A673 (cell line): Measurements from ENCODE around the gene PRM3. TPM values are rescaled to one million over a fixed set of nuclear protein-coding genes. Genes with fewer than 3 reads are reported as not detected.

Experiments used
- BruUV-seq: library from RNA; stranded (reverse); fragments of 400-500 nt; replicated peaks from 2 replicates; lab custom pipeline; 2021; lab: Mats Ljungman, UMichigan
- CTCF ChIA-PET: fragments of 300-600 bp; sonication (Branson Sonifier 250); formaldehyde crosslinking; loops from one replicate; lab custom pipeline; 2022; ENCODE audit warnings: antibody characterized with exemption; lab: Charles Lee
- POLR2A ChIA-PET: fragments of 300-600 bp; sonication (Branson Sonifier 250); formaldehyde crosslinking; loops from one replicate; lab custom pipeline; 2022; ENCODE audit warnings: antibody characterized with exemption; ENCODE audit not compliant: low non-redundant PET; lab: Charles Lee
- DNase-seq: peaks from one replicate; pipeline ENCODE4 v3.0.0-alpha.2; 2015; ENCODE audit warnings: low spot score
- H3K27ac ChIP-seq: fragments of 200-600 bp; sonication (generic); 2 replicates; pipeline ENCODE4 v1.5.1; 2016; ENCODE audit warnings: mixed run types, low read depth, mild to moderate bottlenecking, mixed read lengths, antibody characterized with exemption, low read length; ENCODE audit not compliant: poor library complexity, severe bottlenecking
- H3K27me3 ChIP-seq: fragments of 200-600 bp; sonication (generic); replicated peaks from 2 replicates; pipeline ENCODE4 v1.6.1; 2017; ENCODE audit warnings: mixed run types, low read depth, mild to moderate bottlenecking, mixed read lengths, antibody characterized with exemption, low read length; ENCODE audit not compliant: insufficient read depth, poor library complexity
- H3K36me3 ChIP-seq: fragments of 200-600 bp; sonication (generic); 2 replicates; pipeline ENCODE4 v1.6.1; 2016; ENCODE audit warnings: mixed run types, mild to moderate bottlenecking, mixed read lengths, antibody characterized with exemption, low read length; ENCODE audit not compliant: insufficient read depth, poor library complexity, severe bottlenecking
- H3K4me1 ChIP-seq: fragments of 200-600 bp; sonication (generic); 2 replicates; pipeline ENCODE4 v1.6.1; 2017; ENCODE audit warnings: mixed run types, mild to moderate bottlenecking, mixed read lengths, antibody characterized with exemption, low read length; ENCODE audit not compliant: insufficient read depth, poor library complexity, severe bottlenecking
- H3K4me3 ChIP-seq: fragments of 200-600 bp; sonication (generic); 2 replicates; pipeline ENCODE4 v1.5.1; 2016; ENCODE audit warnings: low read depth, mixed run types, mild to moderate bottlenecking, mixed read lengths, low read length; ENCODE audit not compliant: poor library complexity, severe bottlenecking
- H3K9me3 ChIP-seq: fragments of 200-600 bp; sonication (generic); 2 replicates; pipeline ENCODE4 v1.6.1; 2016; ENCODE audit warnings: mixed run types, low read depth, mild to moderate bottlenecking, mixed read lengths, antibody characterized with exemption, low read length; ENCODE audit not compliant: poor library complexity, severe bottlenecking
- CTCF ChIP-seq: fragments of 300-800, 200-600 bp; sonication (generic); conservative IDR thresholded peaks from 2 replicates; pipeline ENCODE4 v1.5.1; 2017; ENCODE audit warnings: low read depth, mild to moderate bottlenecking, antibody characterized with exemption, low read length, moderate library complexity, mixed read lengths
- EZH2 ChIP-seq: fragments of 200-600 bp; sonication (generic); IDR thresholded peaks from 2 replicates; pipeline ENCODE4 v1.6.1; 2017; ENCODE audit warnings: borderline replicate concordance, low read depth, mild to moderate bottlenecking, mixed read lengths, antibody characterized with exemption, low read length; ENCODE audit not compliant: poor library complexity, severe bottlenecking
- intact Hi-C: fragments of 100-400 bp; cut with micrococcal nuclease; formaldehyde crosslinking; loops from one replicate; pipeline ENCODE4 v1.10.0; 2022; ENCODE audit not compliant: unreplicated experiment
- total RNA-seq: library from RNA; stranded (reverse); gene quantifications from 2 replicates; pipeline ENCODE4 v1.2.3, GENCODE V29; 2021

Gene PRM3
- total RNA-seq, 1 experiment from 2014 or later = not detected

- H3K36me3 ChIP-seq = no peaks in the 10 kb centered on the region
- no peak for DNase-seq
- H3K4me1 ChIP-seq = no peaks in the 10 kb centered on the region
- no peaks in the 10 kb centered on the region for H3K27me3 ChIP-seq
- no TSS peak for BruUV-seq
- no peaks in the 10 kb centered on the region for H3K9me3 ChIP-seq
- H3K27ac ChIP-seq = no peak overlapping the region
- CTCF ChIA-PET = interaction anchor here (0.8 kb wide), 1 partner anchor 9 kb away, joined by 3 read pairs; no protein-coding TSS in a partner anchor
- intact Hi-C loops = no loop called here
- TF ChIP-seq EZH2 (no peak), CTCF (no peak)
- POLR2A ChIA-PET = no interaction called here
- no peak overlapping the region for H3K4me3 ChIP-seq
Measured at GRCh38 chr16:11263737-11264136, 9.7 kb downstream of the PRM3 start.

GRCh38 chr16:11262915-11263314 lies 10.5 kb downstream of the PRM3 start:
- TF ChIP-seq EZH2 = no peak
- TF ChIP-seq CTCF = no peak
- H3K27ac ChIP-seq = no peak overlapping the region
- no peaks in the 10 kb centered on the region for H3K4me1 ChIP-seq
- no peak for DNase-seq
- intact Hi-C loops = no loop called here
- no peaks in the 10 kb centered on the region for H3K27me3 ChIP-seq
- ChIA-PET CTCF (interaction anchor here (0.8 kb wide), 1 partner anchor 292 kb away, joined by 5 read pairs; no protein-coding TSS in a partner anchor), POLR2A (no interaction called here)
- no peaks in the 10 kb centered on the region for H3K36me3 ChIP-seq
- no TSS peak for BruUV-seq
- H3K9me3 ChIP-seq = no peaks in the 10 kb centered on the region
- H3K4me3 ChIP-seq = no peak overlapping the region

GRCh38 chr16:11260596-11260966 lies 12.8 kb downstream of the PRM3 start:
- H3K27ac ChIP-seq = no peak overlapping the region
- no peaks in the 10 kb centered on the region for H3K36me3 ChIP-seq
- H3K9me3 ChIP-seq = no peaks in the 10 kb centered on the region
- CTCF ChIA-PET = interaction anchor here (0.5 to 0.9 kb wide), 2 partner anchors 111 to 138 kb away, joined by 3 to 4 read pairs; no protein-coding TSS in a partner anchor
- no peaks in the 10 kb centered on the region for H3K27me3 ChIP-seq
- H3K4me1 ChIP-seq = peaks cover 6% of the 10 kb centered on the region
- POLR2A ChIA-PET = interaction anchor here (0.6 kb wide), 1 partner anchor 280 kb away, joined by 6 read pairs; no protein-coding TSS in a partner anchor
- no TSS peak for BruUV-seq
- DNase-seq = no peak
- intact Hi-C loops = no loop called here
- TF ChIP-seq CTCF (no peak), EZH2 (no peak)
- no peak overlapping the region for H3K4me3 ChIP-seq
